Measurements from ENCODE around the gene PAQR4.

Gene PAQR4

GRCh38 chr16:3004781-3005284 is 35.7 kb downstream of the PAQR4 start:
- DNase-seq (ENCODE audit: low read depth in 2 of 2): no peak

- DNase-seq (ENCODE audit: low read depth in 2 of 2): no peak
These were observed 38.2 kb downstream of the PAQR4 start for GRCh38 chr16:3007059-3007956.

- DNase-seq (ENCODE audit: low read depth in 2 of 2): no peak
These were observed 39.0 kb downstream of the PAQR4 start for GRCh38 chr16:3007957-3008689.

GRCh38 chr16:3008690-3009037 is 39.5 kb downstream of the PAQR4 start:
- DNase-seq (ENCODE audit: low read depth in 2 of 2): no peak

- no peak for DNase-seq (ENCODE audit: low read depth in 2 of 2)
These were observed 40.6 kb downstream of the PAQR4 start for GRCh38 chr16:3009568-3010390.

GRCh38 chr16:3010510-3010909 is 41.4 kb downstream of the PAQR4 start:
- no peak for DNase-seq (ENCODE audit: low read depth in 2 of 2)

GRCh38 chr16:3012246-3012645 is 43.1 kb downstream of the PAQR4 start:
- DNase-seq (ENCODE audit: low read depth in 2 of 2): no peak

GRCh38 chr16:3012828-3013420 is 43.8 kb downstream of the PAQR4 start, which contains the start of gene CLDN9:
TSS of gene CLDN9 (plus strand) at chr16:3012923. CDS start at chr16:3013363, 440 bp downstream.
- DNase-seq (ENCODE audit: low read depth in 2 of 2): no peak

- no peak for DNase-seq (ENCODE audit: low read depth in 2 of 2)
These were observed 44.4 kb downstream of the PAQR4 start for GRCh38 chr16:3013491-3013951.

- DNase-seq (ENCODE audit: low read depth in 2 of 2): no peak
These were observed 45.0 kb downstream of the PAQR4 start for GRCh38 chr16:3013998-3014690.

- no peak for DNase-seq (ENCODE audit: low read depth in 2 of 2)
These were observed 45.8 kb downstream of the PAQR4 start for GRCh38 chr16:3014971-3015370.

- DNase-seq (ENCODE audit: low read depth in 2 of 2): no peak
These were observed 46.8 kb downstream of the PAQR4 start for GRCh38 chr16:3015865-3016521.

GRCh38 chr16:3017344-3017743 is 48.2 kb downstream of the PAQR4 start:
- DNase-seq (ENCODE audit: low read depth in 2 of 2): no peak

GRCh38 chr16:3017794-3018506 is 48.8 kb downstream of the PAQR4 start, which contains the start of gene CLDN6:
TSS of gene CLDN6 (minus strand) at chr16:3018183. CDS start at chr16:3016021, 2,162 bp downstream.
- DNase-seq (ENCODE audit: low read depth in 2 of 2): peak in 1 of 2 donors; percentile 50

- no peak for DNase-seq (ENCODE audit: low read depth in 2 of 2)
These were observed 50.6 kb downstream of the PAQR4 start for GRCh38 chr16:3019594-3020246.

- peak in 1 of 2 donors; percentile 55 for DNase-seq (ENCODE audit: low read depth in 2 of 2)
These were observed 51.1 kb downstream of the PAQR4 start, which contains the start of gene TNFRSF12A for GRCh38 chr16:3020247-3020603. TSS of gene TNFRSF12A (plus strand) at chr16:3020368. CDS start at chr16:3020398, 30 bp downstream.

- DNase-seq (ENCODE audit: low read depth in 2 of 2): no peak
These were observed 51.7 kb downstream of the PAQR4 start for GRCh38 chr16:3020604-3021448.

Measured in stimulated activated CD4-positive, alpha-beta T cell treated with anti-CD3 and anti-CD28 coated beads, Interleukin-15, amount 100 ng/mL, for 48 hours (primary cell).